ENCODE data around the gene SESN1. TPM values are rescaled to one million over a fixed set of nuclear protein-coding genes. Genes with fewer than 3 reads are reported as not detected.

SESN1 gene
- total RNA-seq, 2 experiments from 2014 or later: 10.1 to 10.3 TPM

DNA sequence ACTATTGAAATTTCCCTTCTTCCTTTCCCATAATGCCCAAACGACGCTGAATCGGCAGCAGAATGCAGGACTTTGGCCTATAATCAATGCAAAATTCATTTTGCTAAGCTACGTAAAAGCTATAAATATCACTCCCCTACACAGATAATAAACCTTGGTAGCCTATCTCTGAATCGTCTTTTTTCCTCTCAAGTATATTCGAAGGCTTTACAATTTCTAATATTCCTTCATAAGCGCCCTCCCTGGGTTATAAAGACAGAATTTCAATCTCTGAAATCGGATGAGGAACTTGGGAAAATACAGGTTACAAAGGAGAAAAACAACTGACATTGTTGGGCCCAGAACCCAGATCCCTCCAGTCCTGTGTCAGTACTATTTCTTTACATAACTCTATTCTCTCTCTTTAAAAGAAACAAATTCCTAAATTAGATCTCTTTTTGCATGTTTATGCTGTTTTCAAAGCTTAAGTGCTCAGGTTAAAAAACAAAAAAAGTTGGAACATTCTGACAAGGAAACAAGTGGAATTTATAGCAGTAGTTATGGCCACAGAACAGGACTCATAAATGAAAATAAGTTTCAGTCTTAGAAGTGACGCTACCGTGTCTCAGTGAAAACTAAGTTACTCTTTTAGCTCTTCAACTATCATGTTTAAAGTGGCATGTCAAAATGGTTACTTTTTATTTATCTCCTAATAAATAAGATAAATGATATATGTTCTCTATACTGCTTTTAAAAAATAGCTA, 84.5 kb downstream of the SESN1 start:
- POLR2A ChIA-PET: interaction anchor here (1.0 to 2.1 kb wide), 5 partner anchors 59 to 1864 kb away, joined by 4 to 7 read pairs (median 5); partner anchors contain the start of genes AMD1 and SESN1
- CTCF ChIA-PET: interaction anchor here (0.7 to 1.9 kb wide), 3 partner anchors 61 to 88 kb away, joined by 3 to 8 read pairs (median 3); no protein-coding TSS in a partner anchor

DNA sequence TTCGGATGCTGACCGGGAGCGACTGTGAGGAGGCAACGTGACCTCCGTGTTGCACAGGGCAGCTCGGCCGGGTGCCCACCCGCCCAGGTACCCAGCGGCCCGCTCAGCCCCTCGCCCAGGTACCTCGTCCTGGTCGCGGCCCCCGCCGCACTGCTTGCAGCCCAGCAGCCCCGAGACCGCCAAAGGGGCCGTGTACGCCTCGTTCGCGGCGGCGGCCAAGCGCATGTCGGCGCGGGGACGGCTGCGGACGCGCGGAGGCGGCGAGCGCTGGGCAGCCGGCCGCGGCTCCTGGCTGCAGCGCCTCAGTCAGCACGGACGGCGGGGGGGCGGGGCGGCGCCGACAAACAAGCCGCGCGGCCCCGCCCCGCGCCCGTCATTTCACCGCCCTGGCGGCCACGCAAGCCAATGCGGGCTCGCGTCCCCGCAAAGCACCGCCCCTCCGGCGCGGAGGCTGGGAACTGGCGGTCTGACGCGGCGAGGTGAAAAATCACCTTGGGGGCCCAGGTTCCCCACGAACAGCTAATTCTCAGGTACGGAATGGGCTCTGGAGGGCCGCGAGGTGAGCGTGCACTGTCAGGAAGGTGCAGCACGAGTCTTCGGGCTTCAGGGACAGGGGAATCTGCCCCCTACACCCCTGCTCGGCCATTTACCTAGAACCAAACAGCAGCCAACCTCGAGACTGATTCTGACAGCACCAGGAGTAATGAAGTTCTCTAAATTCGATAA, 85.2 kb downstream of the SESN1 start:
- ChIA-PET CTCF (interaction anchor here (0.7 to 1.9 kb wide), 3 partner anchors 62 to 88 kb away, joined by 3 to 8 read pairs (median 3); no protein-coding TSS in a partner anchor), POLR2A (interaction anchor here (1.0 to 2.1 kb wide), 5 partner anchors 60 to 1865 kb away, joined by 4 to 7 read pairs (median 5); partner anchors contain the start of genes AMD1 and SESN1)

DNA sequence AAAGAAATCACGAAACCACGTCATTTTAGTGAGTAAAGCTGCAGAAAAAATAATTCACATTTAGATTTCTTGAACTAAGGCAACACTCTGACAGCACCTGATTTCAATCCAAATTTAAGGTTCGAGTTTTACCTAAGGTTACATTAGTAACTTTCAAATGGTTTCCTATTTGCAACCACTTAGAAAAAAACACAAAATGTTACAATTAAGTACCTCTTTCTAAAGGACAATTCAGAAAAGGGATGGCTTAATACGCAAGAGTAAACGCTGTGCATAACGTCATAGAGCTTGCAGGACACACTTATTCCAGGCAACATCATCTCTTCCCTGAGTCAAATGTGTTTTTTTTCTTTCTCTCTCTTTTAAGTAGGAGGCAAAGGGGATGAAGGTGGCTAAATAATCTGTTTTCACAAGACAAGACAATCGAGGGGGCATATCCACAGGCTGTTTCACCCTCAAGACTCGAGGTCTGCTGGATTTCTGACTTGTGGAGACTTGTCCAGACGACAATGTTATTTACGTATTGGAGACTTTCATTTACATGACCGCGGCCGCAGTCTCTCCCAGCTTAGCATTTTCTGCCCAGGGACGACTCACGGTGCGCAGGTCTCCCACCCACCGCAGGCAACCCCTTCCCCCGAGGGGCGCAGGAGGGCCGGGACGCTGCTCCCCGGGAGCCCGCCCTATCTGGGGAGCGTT, 86.0 kb downstream of the SESN1 start:
- CTCF ChIA-PET: interaction anchor here (1.5 kb wide), 1 partner anchor 87 kb away, joined by 3 read pairs; no protein-coding TSS in a partner anchor
- POLR2A ChIA-PET: interaction anchor here (2.1 kb wide), 1 partner anchor 126 kb away, joined by 5 read pairs; no protein-coding TSS in a partner anchor

- CTCF ChIA-PET: no interaction called here
- POLR2A ChIA-PET: interaction anchor here (2.1 kb wide), 1 partner anchor 125 kb away, joined by 5 read pairs; no protein-coding TSS in a partner anchor
These were observed 86.6 kb downstream of the SESN1 start for GRCh38 chr6:109008054-109008453.

GRCh38 chr6:109007521-109007920, 87.1 kb downstream of the SESN1 start:
- CTCF ChIA-PET: interaction anchor here (0.7 kb wide), 1 partner anchor 188 kb away, joined by 5 read pairs; no protein-coding TSS in a partner anchor
- POLR2A ChIA-PET: no interaction called here

GRCh38 chr6:109006818-109007217, 87.8 kb downstream of the SESN1 start:
- CTCF ChIA-PET: interaction anchor here (0.7 kb wide), 1 partner anchor 187 kb away, joined by 5 read pairs; no protein-coding TSS in a partner anchor
- POLR2A ChIA-PET: no interaction called here

GRCh38 chr6:109002882-109003281, 91.8 kb downstream of the SESN1 start:
- CTCF ChIA-PET: no interaction called here
- POLR2A ChIA-PET: no interaction called here

- ChIA-PET CTCF (interaction anchor here (0.7 kb wide), 1 partner anchor 71 kb away, joined by 3 read pairs; no protein-coding TSS in a partner anchor), POLR2A (no interaction called here)
These were observed 92.5 kb downstream of the SESN1 start for GRCh38 chr6:109002051-109002697.

- ChIA-PET POLR2A (no interaction called here), CTCF (interaction anchor here (0.7 kb wide), 1 partner anchor 70 kb away, joined by 3 read pairs; no protein-coding TSS in a partner anchor)
These were observed 93.3 kb downstream of the SESN1 start for GRCh38 chr6:109001291-109001894.

GRCh38 chr6:109000289-109000688, 94.4 kb downstream of the SESN1 start:
- CTCF ChIA-PET: no interaction called here
- POLR2A ChIA-PET: no interaction called here

DNA sequence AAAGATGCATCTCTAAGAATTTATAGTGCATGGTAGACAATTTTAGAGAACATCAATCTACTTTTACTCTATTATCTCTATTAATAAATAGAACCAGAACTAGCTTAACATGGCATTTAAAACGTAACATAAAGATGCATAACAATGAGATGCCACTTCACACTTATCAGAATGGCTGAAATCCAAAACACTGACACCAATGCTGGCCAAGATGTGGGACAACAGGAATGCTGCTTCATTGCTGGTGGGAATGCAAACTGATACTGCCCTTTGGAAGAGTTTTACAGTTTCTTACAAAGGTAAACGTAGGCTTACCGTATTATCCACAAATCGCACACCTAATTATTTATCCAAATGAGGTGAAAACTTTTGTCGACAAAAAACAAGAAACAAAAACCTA, 95.2 kb downstream of the SESN1 start:
- CTCF ChIA-PET: no interaction called here
- POLR2A ChIA-PET: no interaction called here

DNA sequence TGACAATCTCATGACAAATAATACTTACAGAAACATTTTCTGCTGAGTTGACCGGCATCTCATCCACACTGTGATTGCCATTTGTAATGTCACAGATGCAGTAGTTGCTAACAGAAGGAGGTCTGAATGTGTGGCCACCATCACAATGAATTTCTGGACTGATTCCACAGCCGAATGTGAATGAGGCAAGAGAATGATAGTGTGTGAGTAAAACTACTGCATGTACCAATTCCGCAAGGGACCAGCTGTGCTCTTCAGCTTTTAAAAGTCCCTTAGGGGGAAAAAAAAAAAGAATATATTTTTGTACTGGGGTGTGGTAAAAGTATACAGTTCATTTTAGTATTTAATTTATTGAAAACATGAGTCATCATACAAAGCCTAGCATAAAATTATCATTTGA, 96.2 kb downstream of the SESN1 start:
- CTCF ChIA-PET: no interaction called here

DNA sequence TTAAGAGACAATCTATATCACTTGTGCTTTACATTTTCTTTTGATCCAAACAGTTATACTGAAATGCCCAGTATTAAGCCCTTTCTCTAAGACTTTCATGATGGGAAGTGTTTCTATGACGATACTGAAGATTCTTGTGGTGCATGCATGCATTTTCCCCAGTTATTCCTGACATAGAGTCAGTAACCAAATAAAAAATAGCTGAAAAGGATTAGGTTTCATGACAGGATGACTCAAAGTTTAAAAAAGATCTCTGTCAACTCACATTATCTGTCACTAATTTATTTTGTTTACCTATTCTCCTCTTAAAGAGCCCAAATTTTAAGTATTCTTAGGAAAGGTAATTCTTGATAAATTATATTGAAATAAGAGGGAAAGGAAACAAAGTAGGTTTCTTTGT, 98.4 kb downstream of the SESN1 start:
- ChIA-PET POLR2A (no interaction called here), CTCF (no interaction called here)

More for the DNA sequence above, 96.2 kb downstream of the SESN1 start:
- POLR2A ChIA-PET: no interaction called here

- POLR2A ChIA-PET: no interaction called here
- CTCF ChIA-PET: no interaction called here
These were observed 99.3 kb downstream of the SESN1 start for GRCh38 chr6:108995296-108995695.

GRCh38 chr6:108993876-108994275, 100.8 kb downstream of the SESN1 start:
- ChIA-PET POLR2A (no interaction called here), CTCF (no interaction called here)

DNA sequence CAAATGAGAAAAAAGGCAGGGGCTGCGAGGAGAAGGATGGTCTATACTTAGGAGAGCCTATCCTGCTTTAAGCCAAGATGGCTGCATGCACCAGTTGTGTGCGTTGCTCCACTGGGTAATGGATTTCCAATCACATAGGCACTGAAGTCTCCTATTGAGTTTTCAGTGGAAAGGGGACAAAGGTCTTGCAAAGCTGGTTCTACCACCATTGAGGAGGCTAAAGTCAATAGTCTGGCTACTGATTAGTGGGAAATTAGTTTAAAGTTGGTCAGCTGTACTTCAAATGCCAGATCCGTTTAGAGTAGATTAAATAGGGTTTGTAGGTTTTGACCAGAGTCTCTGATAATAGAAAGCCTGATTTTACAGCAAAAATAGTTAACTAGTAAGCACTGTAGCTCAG, 104.9 kb downstream of the SESN1 start:
- ChIA-PET CTCF (no interaction called here), POLR2A (no interaction called here)

- CTCF ChIA-PET: no interaction called here
These were observed 105.9 kb downstream of the SESN1 start for GRCh38 chr6:108988765-108989164.

GRCh38 chr6:108988296-108988695, 106.3 kb downstream of the SESN1 start:
- POLR2A ChIA-PET: no interaction called here

More at GRCh38 chr6:108988765-108989164, 105.9 kb downstream of the SESN1 start:
- POLR2A ChIA-PET: no interaction called here

DNA sequence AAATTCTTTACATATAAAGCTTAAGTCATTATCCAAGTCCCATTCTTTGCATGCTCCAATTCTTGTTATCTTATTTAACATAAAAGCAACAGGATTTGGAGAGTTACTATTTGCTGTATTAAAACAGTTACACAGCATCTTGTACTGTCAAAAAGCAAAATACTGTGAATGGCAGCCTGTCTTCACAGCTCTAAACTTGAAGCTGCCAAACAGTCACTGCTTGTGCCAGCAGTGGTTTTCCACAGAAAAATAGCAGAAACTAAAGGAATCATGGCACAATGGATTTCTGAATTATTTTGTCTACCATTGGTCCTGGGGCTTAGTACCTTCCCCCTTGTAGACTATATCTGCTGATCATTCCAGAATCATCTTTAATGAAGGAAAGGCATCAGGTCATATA, 107.5 kb downstream of the SESN1 start:
- CTCF ChIA-PET: interaction anchor here (1.3 kb wide), 1 partner anchor 25 kb away, joined by 3 read pairs; no protein-coding TSS in a partner anchor
- POLR2A ChIA-PET: no interaction called here

More at GRCh38 chr6:108988296-108988695, 106.3 kb downstream of the SESN1 start:
- CTCF ChIA-PET: interaction anchor here (0.9 to 1.3 kb wide), 2 partner anchors 24 to 34 kb away, joined by 3 to 4 read pairs; no protein-coding TSS in a partner anchor

All from activated CD8-positive, alpha-beta memory T cell treated with anti-CD3 and anti-CD28 coated beads for 36 hours (primary cell).